Naive thymus-derived CD4-positive, alpha-beta T cell (primary cell): ENCODE measurements around the gene SLC48A1. TPM values are rescaled to one million over a fixed set of nuclear protein-coding genes. Genes with fewer than 3 reads are reported as not detected.

Source experiments
- ATAC-seq: fragments of 150-1000 bp; cut with Tn5 transposase; 2 replicates; pipeline ENCODE4 v1.10.0; 2021; ENCODE audit warnings: mild to moderate bottlenecking, moderate library complexity
- CTCF ChIA-PET: fragments of 350-600 bp; sonication (Branson Sonifier 250); formaldehyde crosslinking; loops from one replicate; lab custom pipeline; 2021; ENCODE audit warnings: antibody characterized with exemption; lab: Charles Lee
- POLR2A ChIA-PET: fragments of 350-600 bp; sonication (Branson Sonifier 250); formaldehyde crosslinking; loops from one replicate; lab custom pipeline; 2021; ENCODE audit warnings: antibody characterized with exemption, inconsistent platforms; lab: Charles Lee
- DNase-seq, 9 donors: peaks; one replicate each; pipeline versions ENCODE4 v3.0.0 to v3.0.0-alpha.2; 2020 to 2022; ENCODE audit warnings: mixed read lengths in 1 of 9
- H3K27ac ChIP-seq: one replicate; pipeline ENCODE4 v1.7.0; 2013; ENCODE audit warnings: mild to moderate bottlenecking, low read depth, low read length, moderate library complexity
- H3K27me3 ChIP-seq, 2 donors: one replicate each; pipeline ENCODE4 v1.7.0; 2013; ENCODE audit warnings: low read length in 2 of 2, mild to moderate bottlenecking in 2 of 2, moderate library complexity in 2 of 2; ENCODE audit not compliant: control insufficient read depth in 2 of 2, insufficient read depth in 2 of 2
- H3K36me3 ChIP-seq, 3 experiments: 1 replicate in 2 of 3; 2 replicates in 1 of 3; pipeline ENCODE4 v1.7.0; 2013; ENCODE audit warnings: low read length in 3 of 3, mild to moderate bottlenecking in 3 of 3, moderate library complexity in 1 of 3; ENCODE audit not compliant: insufficient read depth in 3 of 3, control insufficient read depth in 2 of 3
- H3K4me1 ChIP-seq, 2 donors: one replicate each; pipeline ENCODE4 v1.7.0; 2013; ENCODE audit warnings: low read length in 2 of 2, mild to moderate bottlenecking in 2 of 2, moderate library complexity in 1 of 2; ENCODE audit not compliant: control insufficient read depth in 2 of 2, insufficient read depth in 2 of 2
- H3K4me3 ChIP-seq: 2 replicates; pipeline ENCODE4 v1.7.0; 2013; ENCODE audit warnings: mild to moderate bottlenecking, low read length
- H3K9me3 ChIP-seq, 3 experiments: 1 replicate in 2 of 3; 2 replicates in 1 of 3; pipeline ENCODE4 v1.7.0; 2013; ENCODE audit warnings: low read length in 3 of 3; ENCODE audit not compliant: control insufficient read depth in 2 of 3
- H3K27ac Mint-ChIP-seq, 9 donors: one replicate each; pipeline ENCODE4 v1.8.0; 2020 to 2022; ENCODE audit warnings: mixed read lengths in 9 of 9, mild to moderate bottlenecking in 8 of 9, moderate library complexity in 5 of 9, inconsistent platforms in 2 of 9
- H3K27me3 Mint-ChIP-seq, 5 donors: one replicate each; pipeline ENCODE4 v1.8.0; 2021 to 2022; ENCODE audit warnings: mixed read lengths in 5 of 5, mild to moderate bottlenecking in 1 of 5
- H3K36me3 Mint-ChIP-seq, 5 donors: one replicate each; pipeline ENCODE4 v1.8.0; 2020 to 2022; ENCODE audit warnings: mixed read lengths in 5 of 5, mild to moderate bottlenecking in 3 of 5, inconsistent platforms in 1 of 5
- H3K4me1 Mint-ChIP-seq, 7 donors: one replicate each; pipeline ENCODE4 v1.8.0; 2020 to 2022; ENCODE audit warnings: mixed read lengths in 7 of 7, mild to moderate bottlenecking in 3 of 7, inconsistent platforms in 1 of 7
- H3K4me3 Mint-ChIP-seq, 10 donors: one replicate each; pipeline ENCODE4 v1.8.0; 2020 to 2022; ENCODE audit warnings: mild to moderate bottlenecking in 10 of 10, mixed read lengths in 10 of 10, moderate library complexity in 6 of 10, inconsistent platforms in 2 of 10
- H3K9me3 Mint-ChIP-seq, 11 donors: one replicate each; pipeline ENCODE4 v1.8.0; 2020 to 2022; ENCODE audit warnings: mixed read lengths in 11 of 11, mild to moderate bottlenecking in 4 of 11, inconsistent platforms in 1 of 11, moderate library complexity in 1 of 11
- intact Hi-C, 2 donors: fragments of 100-400 bp; cut with micrococcal nuclease; formaldehyde crosslinking; loops; one replicate each; pipeline ENCODE4 v1.15.1; 2023
- polyA plus RNA-seq, 2 donors: library from polyadenylated mRNA; unstranded; fragments of 300-500 nt; fragmentation: Illumina TruSeq; gene quantifications; one replicate each; pipeline ENCODE4 v1.2.3, GENCODE V29; 2021
- total RNA-seq, 6 experiments: library from RNA in 5 of 6; stranded (reverse) in 5 of 6; gene quantifications; 1 replicate in 5 of 6; 2 replicates in 1 of 6; pipeline ENCODE4 v1.2.3 and lab custom pipeline; 2021 to 2026

Gene SLC48A1
- total and polyA plus RNA-seq, 7 experiments from 2014 or later = 6.7 to 15.6 (median 12.5) TPM

- POLR2A ChIA-PET = interaction anchor here (0.9 to 1.9 kb wide), 4 partner anchors 9 to 18 kb away, joined by 3 to 10 read pairs (median 6); partner anchors contain the start of gene SLC48A1
- CTCF ChIA-PET = interaction anchor here (1.1 to 10.7 kb wide), 6 partner anchors 8 to 77 kb away, joined by 3 to 130 read pairs (median 8); no protein-coding TSS in a partner anchor
- intact Hi-C loops = loop anchor here (2.0 to 5.0 kb wide), 3 partner anchors 14 to 726 kb away; partner anchors contain the start of gene SLC48A1 (in 1 of the 2)
- Mint-ChIP-seq H3K27ac (peak overlapping the region in 1 of 9 donors; percentile 42), H3K4me3 (peak overlapping the region; percentile 46 to 84 (median 75)), H3K9me3 (no peaks in the 10 kb centered on the region), H3K36me3 (no peaks in the 10 kb centered on the region), H3K4me1 (peaks cover 0 to 25% (median 9%) of the 10 kb centered on the region in 7 donors), H3K27me3 (peaks cover 0 to 5% (median 0%) of the 10 kb centered on the region in 5 donors)
- H3K4me3 ChIP-seq = peak overlapping the region; percentile 66
- DNase-seq = no peak
- ATAC-seq = no peak
- peaks cover 9 to 11% of the 10 kb centered on the region in 2 donors for H3K4me1 ChIP-seq
- H3K36me3 ChIP-seq = no peaks in the 10 kb centered on the region
- peak overlapping the region; percentile 27 for H3K27ac ChIP-seq
- H3K9me3 ChIP-seq = no peaks in the 10 kb centered on the region
- H3K27me3 ChIP-seq = no peaks in the 10 kb centered on the region
Observed at GRCh38 chr12:47758584-47758833, 14.5 kb upstream of the SLC48A1 start.

- peak within 1 kb of the TSS; percentile 66 for H3K4me3 ChIP-seq
- Mint-ChIP-seq H3K4me1 (peaks cover 0 to 23% (median 9%) of the 10 kb centered on the region in 7 donors), H3K9me3 (no peaks in the 10 kb centered on the region), H3K27ac (peak within 1 kb of the TSS in 4 of 9 donors; percentile 29 to 55 (median 47)), H3K36me3 (no peaks in the 10 kb centered on the region), H3K27me3 (peaks cover 0 to 5% (median 0%) of the 10 kb centered on the region in 5 donors), H3K4me3 (peak within 1 kb of the TSS; percentile 61 to 85 (median 80))
- H3K27me3 ChIP-seq = no peaks in the 10 kb centered on the region
- intact Hi-C loops = loop anchor here (1.0 to 5.0 kb wide), 7 partner anchors 14 to 727 kb away; partner anchors contain the start of gene SLC48A1 (in 2 of the 2)
- CTCF ChIA-PET = interaction anchor here (0.8 to 10.7 kb wide), 9 partner anchors 8 to 76 kb away, joined by 3 to 130 read pairs (median 6); partner anchors contain the start of gene SLC48A1
- ATAC-seq (peak; percentile 91), DNase-seq (peak; percentile 47 to 81 (median 60))
- no peaks in the 10 kb centered on the region for H3K9me3 ChIP-seq
- H3K27ac ChIP-seq = peak within 1 kb of the TSS; percentile 27
- no peaks in the 10 kb centered on the region for H3K36me3 ChIP-seq
- H3K4me1 ChIP-seq = peaks cover 9 to 11% of the 10 kb centered on the region in 2 donors
- POLR2A ChIA-PET = interaction anchor here (0.7 to 1.9 kb wide), 3 partner anchors 8 to 435 kb away, joined by 5 to 10 read pairs (median 6); no protein-coding TSS in a partner anchor
Observed at GRCh38 chr12:47758834-47759690, 14.0 kb upstream of the SLC48A1 start, which contains the start of gene RAPGEF3. Gene RAPGEF3 (minus strand): TSS chr12:47758880. CDS start chr12:47758556, 324 bp downstream.

GRCh38 chr12:47762850-47763465 lies 10.1 kb upstream of the SLC48A1 start:
- H3K27ac Mint-ChIP-seq = no peak overlapping the region
- H3K4me1 Mint-ChIP-seq = peaks cover 5 to 16% (median 9%) of the 10 kb centered on the region in 7 donors
- ChIA-PET POLR2A (no interaction called here), CTCF (interaction anchor here (1.1 to 10.7 kb wide), 4 partner anchors 8 to 73 kb away, joined by 3 to 130 read pairs (median 4); no protein-coding TSS in a partner anchor)
- Histone ChIP-seq H3K27ac (no peak overlapping the region), H3K4me1 (peaks cover 15 to 19% of the 10 kb centered on the region in 2 donors), H3K4me3 (no peak overlapping the region), H3K9me3 (no peaks in the 10 kb centered on the region), H3K27me3 (no peaks in the 10 kb centered on the region), H3K36me3 (no peaks in the 10 kb centered on the region)
- H3K36me3 Mint-ChIP-seq = no peaks in the 10 kb centered on the region
- no peak overlapping the region for H3K4me3 Mint-ChIP-seq
- peaks cover 0 to 14% (median 0%) of the 10 kb centered on the region in 5 donors for H3K27me3 Mint-ChIP-seq
- H3K9me3 Mint-ChIP-seq = no peaks in the 10 kb centered on the region
- no peak for ATAC-seq
- intact Hi-C loops = no loop called here
- DNase-seq = no peak

GRCh38 chr12:47763481-47764346 lies 9.3 kb upstream of the SLC48A1 start:
- Mint-ChIP-seq H3K9me3 (no peaks in the 10 kb centered on the region), H3K4me3 (no peak overlapping the region), H3K36me3 (no peaks in the 10 kb centered on the region), H3K27ac (no peak overlapping the region), H3K4me1 (peaks cover 0 to 16% (median 5%) of the 10 kb centered on the region in 7 donors), H3K27me3 (peaks cover 0 to 14% (median 0%) of the 10 kb centered on the region in 5 donors)
- CTCF ChIA-PET = interaction anchor here (1.1 to 10.7 kb wide), 4 partner anchors 8 to 72 kb away, joined by 3 to 130 read pairs (median 4); no protein-coding TSS in a partner anchor
- H3K36me3 ChIP-seq = no peaks in the 10 kb centered on the region
- H3K27ac ChIP-seq = no peak overlapping the region
- DNase-seq (no peak), ATAC-seq (no peak)
- no peak overlapping the region for H3K4me3 ChIP-seq
- no peaks in the 10 kb centered on the region for H3K9me3 ChIP-seq
- H3K27me3 ChIP-seq = no peaks in the 10 kb centered on the region
- POLR2A ChIA-PET = no interaction called here
- intact Hi-C loops = no loop called here
- peaks cover 10 to 16% of the 10 kb centered on the region in 2 donors for H3K4me1 ChIP-seq

GRCh38 chr12:47766502-47767215 lies 6.4 kb upstream of the SLC48A1 start:
- POLR2A ChIA-PET = interaction anchor here (0.6 to 2.4 kb wide), 9 partner anchors 9 to 71 kb away, joined by 3 to 11 read pairs (median 4); partner anchors contain the start of gene RAPGEF3
- DNase-seq (no peak), ATAC-seq (peak; percentile 30)
- Histone ChIP-seq H3K9me3 (no peaks in the 10 kb centered on the region), H3K36me3 (no peaks in the 10 kb centered on the region), H3K27me3 (no peaks in the 10 kb centered on the region), H3K27ac (no peak overlapping the region), H3K4me1 (peaks cover 3 to 10% of the 10 kb centered on the region in 2 donors), H3K4me3 (no peak overlapping the region)
- CTCF ChIA-PET = interaction anchor here (0.6 to 18.2 kb wide), 18 partner anchors 9 to 378 kb away, joined by 3 to 346 read pairs (median 4); partner anchors contain the start of gene RAPGEF3
- Mint-ChIP-seq H3K9me3 (no peaks in the 10 kb centered on the region), H3K4me1 (peaks cover 0 to 16% (median 5%) of the 10 kb centered on the region in 7 donors), H3K27me3 (peaks cover 0 to 10% (median 0%) of the 10 kb centered on the region in 5 donors), H3K4me3 (no peak overlapping the region), H3K27ac (peak overlapping the region in 1 of 9 donors; percentile 28), H3K36me3 (no peaks in the 10 kb centered on the region)
- intact Hi-C loops = loop anchor here (1.0 to 5.0 kb wide), 5 partner anchors 22 to 114 kb away; no protein-coding TSS in a partner anchor
